ENCODE data around the gene TMEM59.
"Not testable (repeated sequence)": the region's sequence is repeated elsewhere in the genome, so short reads cannot be mapped to it uniquely, and the experiment has no call there.

The TMEM59 gene

GRCh38 chr1:54052934-54053744, at the start of gene TMEM59, which contains the start of gene TCEANC2:
Gene TMEM59, minus strand, starts transcription at chr1:54053204. Its CDS starts 16 bp downstream, at chr1:54053188.
Gene TCEANC2, plus strand, starts transcription at chr1:54053608. Its CDS starts 815 bp downstream, at chr1:54054423.
- DNase-seq (ENCODE audit: insufficient read length, low spot score) = peak; percentile 79
- peak; percentile 98 for FAIRE-seq

- no peak for FAIRE-seq
- DNase-seq (ENCODE audit: insufficient read length, low spot score) = no peak
These were observed 47.5 kb upstream of the TMEM59 start for GRCh38 chr1:54100500-54100899.

GRCh38 chr1:54099061-54099610, 46.1 kb upstream of the TMEM59 start:
- no peak for FAIRE-seq
- no peak for DNase-seq (ENCODE audit: insufficient read length, low spot score)

- no peak for FAIRE-seq
- no peak for DNase-seq (ENCODE audit: insufficient read length, low spot score)
These were observed 43.9 kb upstream of the TMEM59 start for GRCh38 chr1:54096877-54097240.

GRCh38 chr1:54096227-54096876, 43.3 kb upstream of the TMEM59 start:
- FAIRE-seq = no peak

GRCh38 chr1:54095546-54096226, 42.7 kb upstream of the TMEM59 start:
- FAIRE-seq = no peak
- no peak for DNase-seq (ENCODE audit: insufficient read length, low spot score)

More at GRCh38 chr1:54096227-54096876, 43.3 kb upstream of the TMEM59 start:
- no peak for DNase-seq (ENCODE audit: insufficient read length, low spot score)

GRCh38 chr1:54094730-54095105, 41.7 kb upstream of the TMEM59 start:
- not testable (repeated sequence) for FAIRE-seq; DNase-seq (ENCODE audit: insufficient read length, low spot score)

GRCh38 chr1:54094001-54094729, 41.2 kb upstream of the TMEM59 start:
- FAIRE-seq (peak; percentile 26), DNase-seq (ENCODE audit: insufficient read length, low spot score) (no peak)

- FAIRE-seq = peak; percentile 4
- no peak for DNase-seq (ENCODE audit: insufficient read length, low spot score)
These were observed 38.7 kb upstream of the TMEM59 start for GRCh38 chr1:54091666-54092065.

GRCh38 chr1:54088385-54088784, 35.4 kb upstream of the TMEM59 start:
- no peak for FAIRE-seq
- no peak for DNase-seq (ENCODE audit: insufficient read length, low spot score)

GRCh38 chr1:54086754-54087153, 33.8 kb upstream of the TMEM59 start:
- DNase-seq (ENCODE audit: insufficient read length, low spot score) = no peak
- FAIRE-seq = no peak

- no peak for FAIRE-seq
- no peak for DNase-seq (ENCODE audit: insufficient read length, low spot score)
These were observed 31.8 kb upstream of the TMEM59 start for GRCh38 chr1:54084794-54085193.

GRCh38 chr1:54081306-54082270, 28.6 kb upstream of the TMEM59 start:
- peak; percentile 52 for DNase-seq (ENCODE audit: insufficient read length, low spot score)
- FAIRE-seq = peak; percentile 79

- FAIRE-seq = peak; percentile 8
- DNase-seq (ENCODE audit: insufficient read length, low spot score) = no peak
These were observed 27.6 kb upstream of the TMEM59 start for GRCh38 chr1:54080598-54081049.

- DNase-seq (ENCODE audit: insufficient read length, low spot score) (no peak), FAIRE-seq (no peak)
These were observed 24.4 kb upstream of the TMEM59 start for GRCh38 chr1:54077359-54077758.

GRCh38 chr1:54070171-54070837, 17.3 kb upstream of the TMEM59 start:
- no peak for DNase-seq (ENCODE audit: insufficient read length, low spot score)
- peak; percentile 75 for FAIRE-seq

GRCh38 chr1:54069791-54070170, 16.8 kb upstream of the TMEM59 start:
- FAIRE-seq = peak; percentile 51
- DNase-seq (ENCODE audit: insufficient read length, low spot score) = no peak

- no peak for FAIRE-seq
These were observed 11.3 kb upstream of the TMEM59 start for GRCh38 chr1:54064299-54064698.

GRCh38 chr1:54054438-54054749, 1.4 kb upstream of the TMEM59 start:
- FAIRE-seq (no peak), DNase-seq (ENCODE audit: insufficient read length, low spot score) (no peak)

More at GRCh38 chr1:54064299-54064698, 11.3 kb upstream of the TMEM59 start:
- no peak for DNase-seq (ENCODE audit: insufficient read length, low spot score)

All from GM19239 (cell line).